ENCODE measurements around the gene SCARB1.

- TF ChIP-seq E2F4 (CRISPR knock-in tag; IDR thresholded peaks at IDR 0.05; ENCODE audit: borderline replicate concordance, low read depth) (no peak), CTCF (IDR thresholded peaks at IDR 0.05) (no peak), ATF2 (CRISPR knock-in tag; IDR thresholded peaks at IDR 0.05; ENCODE audit: borderline replicate concordance, low read depth) (no peak)
Observed at GRCh38 chr12:124809878-124810277, 53.8 kb downstream of the SCARB1 start.

Data from WTC11 (cell line).